HepG2 (cell line): ENCODE results near the gene TEKT5. TPM values are rescaled to one million over a fixed set of nuclear protein-coding genes. Genes with fewer than 3 reads are reported as not detected.

Experiments
- ATF6 ChIP-seq: sonication (generic); formaldehyde crosslinking; conservative IDR thresholded peaks from 2 replicates; pipeline ENCODE4 v1.4.0; 2020; ENCODE audit warnings: missing genetic modification reagents
- MAFK ChIP-seq, 2 experiments: IDR thresholded peaks in 1 of 2; conservative IDR thresholded peaks in 1 of 2; 2 replicates each; pipeline ENCODE4 v1.6.1; 2011; ENCODE audit warnings: improper control_type of control experiment in 2 of 2, low read length in 2 of 2
- PHF8 ChIP-seq: sonication (generic); formaldehyde crosslinking; IDR thresholded peaks from 2 replicates; pipeline ENCODE4 v1.5.0; 2020; ENCODE audit warnings: missing genetic modification reagents
- POLR2AphosphoS2 ChIP-seq: IDR thresholded peaks from 2 replicates; pipeline ENCODE4 v1.6.1; 2011; ENCODE audit warnings: low read depth, low read length, improper control_type of control experiment
- PRDM4 ChIP-seq: sonication (generic); formaldehyde crosslinking; IDR thresholded peaks from 2 replicates; pipeline ENCODE4 v1.9.0; 2021; ENCODE audit warnings: missing genetic modification reagents, borderline replicate concordance
- REXO4 ChIP-seq: sonication (generic); formaldehyde crosslinking; IDR thresholded peaks from 2 replicates; pipeline ENCODE4 v1.8.0; 2022; ENCODE audit warnings: missing genetic modification reagents, mild to moderate bottlenecking, borderline replicate concordance
- SNAPC4 ChIP-seq: sonication (generic); formaldehyde crosslinking; IDR thresholded peaks from 2 replicates; pipeline ENCODE4 v1.4.0; 2020; ENCODE audit warnings: mild to moderate bottlenecking, missing genetic modification reagents
- SNAPC5 ChIP-seq: sonication (generic); formaldehyde crosslinking; IDR thresholded peaks from 2 replicates; pipeline ENCODE4 v1.8.1; 2023; ENCODE audit warnings: mild to moderate bottlenecking, missing genetic modification reagents, borderline replicate concordance
- SOX5 ChIP-seq: IDR thresholded peaks from 2 replicates; pipeline ENCODE4 v1.6.1; 2016; ENCODE audit warnings: borderline replicate concordance
- TGIF2 ChIP-seq: IDR thresholded peaks from 2 replicates; pipeline ENCODE4 v1.6.1; 2016; ENCODE audit warnings: control low read depth, missing compliant biosample characterization
- ZNF512 ChIP-seq: sonication (generic); formaldehyde crosslinking; IDR thresholded peaks from 2 replicates; pipeline ENCODE4 v1.4.0; 2020; ENCODE audit warnings: mild to moderate bottlenecking, missing genetic modification reagents
- ZNF616 ChIP-seq: sonication (generic); formaldehyde crosslinking; IDR thresholded peaks from 2 replicates; pipeline ENCODE4 v1.5.0; 2020; ENCODE audit warnings: low read depth, mild to moderate bottlenecking, missing genetic modification reagents
- ZNF710 ChIP-seq: sonication (generic); formaldehyde crosslinking; IDR thresholded peaks from 2 replicates; pipeline ENCODE4 v1.5.0; 2020; ENCODE audit warnings: mild to moderate bottlenecking, missing genetic modification reagents, borderline replicate concordance
- polyA plus RNA-seq, 8 experiments: library from polyadenylated mRNA; depleted of rRNA in 3 of 8; stranded (reverse) in 7 of 8; unstranded in 1 of 8; fragments of >200 nt; fragmentation: Illumina TruSeq in 4 of 8; extraction: Trizol in 4 of 8; gene quantifications; 2 replicates each; pipeline versions ENCODE4 v1.2.1 to v1.2.3, GENCODE V29; 2011 to 2016; ENCODE audit warnings: low read depth in 4 of 8, missing spikeins in 1 of 8, mixed read lengths in 1 of 8; ENCODE audit not compliant: insufficient read depth in 1 of 8
- total RNA-seq, 5 experiments: library from RNA; depleted of rRNA; stranded (reverse); fragments of >200 nt; fragmentation: Illumina TruSeq; extraction: Trizol; gene quantifications; 2 replicates each; pipeline ENCODE4 v1.2.3, GENCODE V29; 2016; ENCODE audit warnings: low read depth in 1 of 5

The TEKT5 gene
- total and polyA plus RNA-seq, 2 of the 13 experiments (the other 11 are each of a cell fraction or from before 2014, with no cell fraction given): 0.16 TPM; not detected in 1

GRCh38 chr16:10578474-10579316, 116.0 kb downstream of the TEKT5 start (continued):
- TF ChIP-seq SNAPC4 (CRISPR knock-in tag) (no peak), ZNF616 (no peak), MAFK (conservative IDR thresholded peaks at IDR 0.05 in 1 of 2, IDR thresholded peaks at IDR 0.05 in 1 of 2; ENCODE audit: low read length in 2 of 2) (no peak), ATF6 (no peak), ZNF512 (CRISPR knock-in tag) (0 out of 2 replicates have a peak, but pooled peaks have one; percentile 27), POLR2AphosphoS2 (no peak), PHF8 (CRISPR knock-in tag) (no peak), PRDM4 (CRISPR knock-in tag) (no peak), SOX5 (CRISPR knock-in tag) (peak; percentile 66; the same call in 1 of the 2 replicates), TGIF2 (peak; percentile 48), REXO4 (no peak), ZNF710 (0 out of 2 replicates have a peak, but pooled peaks have one; percentile 13), SNAPC5 (no peak)
